Left hindlimb (tissue), 1 donor: ENCODE measurements around the gene GPR34.
"Not testable (repeated sequence)": the region's sequence is repeated elsewhere in the genome, so short reads cannot be mapped to it uniquely, and the experiment has no call there.

Source experiments
- DNase-seq: peaks from one replicate; pipeline ENCODE4 v3.0.0-alpha.2; 2018

Gene GPR34

DNA sequence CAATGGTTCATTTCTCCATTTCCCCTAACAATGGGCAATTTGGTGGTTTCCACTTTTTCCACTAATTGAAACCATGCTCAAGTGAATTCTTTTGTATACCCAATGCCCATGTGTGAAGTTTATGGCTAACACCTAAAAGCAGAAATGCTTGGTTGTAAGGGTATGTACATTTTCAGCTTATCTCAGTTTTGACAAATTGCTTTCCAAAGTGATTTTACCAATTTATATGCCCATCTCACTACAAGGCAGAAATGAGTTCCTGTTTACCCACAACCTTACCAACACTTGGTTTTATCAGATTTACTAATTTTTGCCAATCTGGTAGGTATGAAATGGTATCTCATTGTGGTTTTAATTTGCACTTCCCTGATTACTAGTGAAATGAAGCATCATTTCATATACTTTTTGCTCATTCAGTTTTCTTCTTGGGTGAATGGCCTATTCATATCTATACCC, 14.8 kb downstream of the GPR34 start:
- no peak for DNase-seq

- no peak for DNase-seq
Measured at GRCh38 chrX:41705042-41705441, 16.3 kb downstream of the GPR34 start.

GRCh38 chrX:41705680-41706374, 17.1 kb downstream of the GPR34 start:
- no peak for DNase-seq

DNA sequence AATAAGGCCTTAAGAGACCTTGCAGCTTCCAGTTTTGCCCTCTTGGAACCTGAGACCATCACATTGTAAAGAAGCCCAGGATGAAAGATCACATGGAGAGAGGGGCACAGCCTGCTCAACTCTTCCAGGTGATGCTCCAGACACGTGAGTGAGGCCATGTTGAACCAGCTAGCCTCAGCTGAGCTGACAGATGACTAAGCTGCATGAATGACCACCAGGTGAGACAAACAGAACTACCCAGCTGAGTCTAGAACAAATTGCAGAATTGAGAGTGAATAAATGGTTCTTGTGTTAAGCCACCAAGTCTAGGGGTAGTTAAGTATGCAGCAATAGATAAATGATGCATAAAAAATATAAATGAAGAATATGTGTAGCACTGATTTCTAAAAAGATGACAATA, 18.4 kb downstream of the GPR34 start:
- no peak for DNase-seq

GRCh38 chrX:41708486-41708885, 19.7 kb downstream of the GPR34 start:
- no peak for DNase-seq

DNA sequence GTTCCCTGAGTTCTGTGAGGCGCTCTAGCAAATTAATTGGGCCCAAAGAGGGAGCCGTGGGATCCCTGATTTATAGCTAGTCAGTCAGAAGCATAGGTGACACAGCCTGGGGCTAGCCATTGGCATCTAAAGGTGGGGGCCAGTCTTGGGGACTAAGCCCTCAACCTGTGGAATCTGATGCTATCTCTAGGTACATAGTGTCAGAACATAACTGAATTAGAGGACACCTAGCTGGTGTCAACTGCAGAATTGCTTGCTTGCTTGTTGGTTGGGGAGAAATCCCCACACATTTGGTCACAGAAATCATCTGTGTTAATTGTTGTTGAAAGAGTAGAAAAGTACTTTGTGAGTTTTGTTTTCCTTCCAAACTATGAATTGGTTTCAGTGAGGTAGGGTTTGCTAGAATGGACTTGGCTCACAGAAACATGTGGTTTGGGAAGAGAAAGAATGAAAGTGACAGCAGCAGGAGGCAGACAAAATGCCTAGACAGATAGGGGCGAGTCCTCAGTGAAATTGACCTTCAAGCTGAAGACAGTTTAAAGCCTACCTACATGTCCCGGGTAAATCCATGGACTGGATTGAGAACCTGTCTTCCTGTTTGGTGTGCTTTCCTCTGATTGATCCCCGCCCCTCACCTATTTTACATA, 22.4 kb downstream of the GPR34 start:
- DNase-seq, result no peak

DNA sequence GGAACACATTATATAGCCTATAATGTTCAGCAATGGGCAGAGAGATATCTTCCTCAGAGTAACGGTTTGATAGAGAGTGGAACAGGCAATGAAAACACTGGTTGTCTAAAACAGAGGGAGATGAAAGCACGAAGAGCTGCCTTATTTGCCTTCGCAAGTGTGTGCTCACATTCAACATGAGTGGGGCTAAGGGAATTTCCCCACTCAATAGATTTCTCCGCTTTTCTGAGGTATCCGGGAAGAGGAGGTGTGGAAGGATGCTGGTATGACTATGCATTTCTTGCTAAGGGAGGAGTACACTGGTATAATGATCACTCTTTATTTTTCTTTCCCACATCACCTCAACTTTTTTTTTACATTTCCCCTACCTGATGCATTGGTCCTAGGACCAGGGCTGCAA, 27.4 kb downstream of the GPR34 start:
- DNase-seq, result no peak

DNA sequence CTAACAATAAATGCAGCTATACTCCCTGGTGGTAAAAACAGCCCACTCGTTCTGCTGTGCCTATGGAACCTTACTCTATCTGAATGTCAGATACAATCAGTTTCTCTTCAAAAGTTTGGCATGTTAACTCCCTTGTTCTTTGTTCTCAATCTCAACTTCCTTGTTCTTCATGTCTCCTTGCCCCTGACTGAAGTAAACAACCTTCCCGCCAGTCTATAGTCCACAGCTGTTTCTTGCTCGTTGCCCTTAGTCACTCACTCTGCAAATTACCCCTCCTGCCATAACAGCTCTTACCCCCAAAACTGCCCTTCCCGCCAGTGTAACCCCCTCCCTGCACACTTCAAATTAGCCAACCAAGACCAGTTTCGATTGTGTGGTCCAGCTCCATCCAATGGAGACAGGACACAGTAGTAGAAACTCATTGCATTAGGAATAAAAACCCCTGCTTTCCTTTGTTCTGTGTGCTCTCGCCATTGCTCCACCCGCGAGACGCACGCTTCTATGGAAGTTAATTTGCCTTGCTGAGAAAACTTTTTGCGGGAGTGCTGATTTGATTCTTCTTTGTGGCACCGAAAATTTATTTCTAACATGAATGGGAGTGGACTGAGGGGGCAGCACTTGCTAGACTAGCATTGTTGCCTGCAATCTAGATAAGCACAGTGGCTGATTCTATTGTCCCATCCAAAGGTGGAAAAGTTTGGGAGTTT, 28.1 kb downstream of the GPR34 start:
- DNase-seq, result no peak

DNA sequence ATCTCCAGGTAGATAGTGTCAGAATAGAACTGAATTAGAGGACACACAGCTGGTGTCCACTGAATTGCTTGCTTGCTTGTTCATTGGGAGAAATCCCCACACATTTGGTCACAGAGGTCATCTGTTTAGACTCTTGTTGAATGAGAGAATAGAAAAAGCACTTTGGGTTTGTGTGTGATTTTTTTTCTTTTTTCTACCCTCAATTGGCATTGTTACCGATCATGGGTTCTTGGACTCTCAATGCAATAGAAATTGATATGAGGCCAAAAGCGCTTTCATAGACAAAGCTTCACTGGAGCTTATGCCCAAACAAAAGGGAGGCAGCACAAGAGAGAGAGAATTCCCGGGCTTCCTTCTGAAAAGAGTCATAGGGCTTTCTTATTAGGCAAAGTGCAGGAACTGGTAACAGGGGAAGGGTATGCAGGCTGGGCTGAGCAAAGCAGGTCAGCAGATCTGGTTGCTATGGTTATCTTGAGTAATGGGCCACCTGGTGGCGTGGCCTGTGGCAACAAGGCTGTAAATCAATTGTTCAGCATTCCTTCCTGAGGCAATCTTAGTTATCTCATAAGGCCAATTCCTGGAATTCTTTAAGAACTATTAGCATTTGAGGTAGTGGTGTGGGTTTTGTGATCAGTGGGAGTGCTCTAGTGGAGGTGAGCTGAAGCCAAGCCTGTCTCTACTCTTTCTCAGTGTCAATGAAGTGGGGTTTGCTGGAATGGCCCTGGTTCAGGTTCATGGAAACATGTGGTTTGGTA, 29.9 kb downstream of the GPR34 start:
- no peak for DNase-seq

GRCh38 chrX:41719610-41720009, 30.8 kb downstream of the GPR34 start:
- DNase-seq, result not testable (repeated sequence)

- DNase-seq, result peak; percentile 34
Measured at GRCh38 chrX:41720125-41720779, 31.5 kb downstream of the GPR34 start.

- no peak for DNase-seq
Measured at GRCh38 chrX:41721590-41721989, 32.8 kb downstream of the GPR34 start.

GRCh38 chrX:41722214-41722613, 33.4 kb downstream of the GPR34 start:
- DNase-seq, result no peak

- no peak for DNase-seq
Measured at GRCh38 chrX:41722816-41723618, 34.2 kb downstream of the GPR34 start.

DNA sequence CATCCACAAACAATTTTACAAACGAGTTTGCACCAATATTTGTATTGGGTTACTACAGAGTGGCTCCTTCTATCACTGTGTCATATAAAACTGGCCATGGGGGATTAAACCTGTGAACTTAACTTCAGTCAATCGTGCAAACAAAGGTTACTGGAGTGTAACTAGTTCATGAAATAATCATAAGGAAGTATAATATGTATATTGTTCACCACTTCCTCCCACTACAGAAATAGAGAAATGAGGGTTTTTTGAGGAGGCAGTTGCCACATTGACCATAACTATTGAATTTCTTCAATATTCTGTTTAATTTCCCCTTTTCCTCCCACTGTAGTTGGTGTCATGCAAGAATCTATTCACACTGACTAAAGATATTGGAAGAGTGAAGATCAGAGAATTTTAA, 35.1 kb downstream of the GPR34 start, which contains the start of gene GPR82:
Gene GPR82, plus strand, starts transcription at position 356 of the 400 bp plus-strand sequence. CDS start 2,846 bp downstream, outside the sequence.
- DNase-seq, result no peak

- DNase-seq, result no peak
Measured at GRCh38 chrX:41728125-41728524, 39.4 kb downstream of the GPR34 start.

GRCh38 chrX:41730081-41730480, 41.3 kb downstream of the GPR34 start:
- DNase-seq, result no peak

GRCh38 chrX:41732260-41732659, 43.5 kb downstream of the GPR34 start:
- no peak for DNase-seq

DNA sequence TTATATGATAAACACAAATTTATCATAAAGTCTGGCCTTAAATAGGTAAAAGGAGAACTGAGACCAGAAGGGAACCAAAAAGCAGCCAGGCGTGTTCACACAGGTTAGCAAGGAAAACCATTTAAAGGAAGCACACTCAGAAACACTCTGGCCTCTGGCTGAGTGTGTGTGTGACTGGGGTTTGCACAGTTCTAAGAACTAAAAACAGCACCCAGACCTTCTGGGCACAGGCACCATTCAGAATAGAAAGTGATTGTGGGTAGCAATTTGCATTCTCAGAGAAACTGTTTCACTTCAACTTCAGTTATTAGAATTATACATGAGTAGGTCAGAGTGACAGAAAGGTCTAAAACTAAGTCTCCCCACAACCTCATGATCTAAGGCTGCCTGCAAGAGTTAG, 45.2 kb downstream of the GPR34 start:
- no peak for DNase-seq

- no peak for DNase-seq
Measured at GRCh38 chrX:41734530-41734929, 45.8 kb downstream of the GPR34 start.

GRCh38 chrX:41737065-41737464, 48.3 kb downstream of the GPR34 start:
- no peak for DNase-seq

DNA sequence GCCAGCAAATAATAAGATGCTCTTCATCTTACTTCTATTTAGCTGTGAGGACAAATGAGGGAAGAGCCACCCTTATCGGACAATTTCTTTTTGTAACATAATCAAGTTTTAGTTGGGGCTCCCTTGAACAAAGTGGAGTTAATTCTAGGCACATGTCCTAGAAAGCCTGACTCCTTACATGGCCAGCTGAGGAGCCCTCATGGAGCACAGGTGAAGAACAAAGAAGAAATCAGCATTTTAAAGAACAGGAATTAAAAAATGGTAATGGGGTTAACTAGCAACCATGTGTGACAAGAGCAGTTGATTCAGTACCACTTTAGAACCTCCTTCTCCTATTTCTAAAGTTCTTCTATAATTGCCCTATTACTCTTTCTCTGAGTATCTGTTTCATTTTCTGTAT, 51.1 kb downstream of the GPR34 start:
- no peak for DNase-seq
